ENCODE results near the gene MPC1.
A peak's percentile ranks its signal among the peaks of the same experiment; 100 is the strongest.

The MPC1 gene

DNA sequence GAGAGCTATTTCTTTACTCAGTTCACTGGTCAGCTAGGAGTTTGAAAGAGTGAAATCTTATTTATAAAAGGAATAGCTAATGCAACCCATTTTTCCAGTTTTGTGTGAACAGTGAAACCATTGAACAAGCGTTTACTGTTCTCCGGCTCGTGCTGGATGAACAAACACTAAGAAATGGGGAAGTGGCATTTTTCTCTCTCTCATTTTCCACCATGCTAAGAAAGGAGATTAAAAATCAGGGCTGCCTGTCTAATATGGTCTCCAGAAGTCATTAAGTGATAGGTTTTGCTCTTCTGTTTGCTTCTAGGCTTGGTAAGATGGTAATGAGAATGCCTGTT lies 39.6 kb downstream of the MPC1 start:
- DNase-seq, result no peak

DNA sequence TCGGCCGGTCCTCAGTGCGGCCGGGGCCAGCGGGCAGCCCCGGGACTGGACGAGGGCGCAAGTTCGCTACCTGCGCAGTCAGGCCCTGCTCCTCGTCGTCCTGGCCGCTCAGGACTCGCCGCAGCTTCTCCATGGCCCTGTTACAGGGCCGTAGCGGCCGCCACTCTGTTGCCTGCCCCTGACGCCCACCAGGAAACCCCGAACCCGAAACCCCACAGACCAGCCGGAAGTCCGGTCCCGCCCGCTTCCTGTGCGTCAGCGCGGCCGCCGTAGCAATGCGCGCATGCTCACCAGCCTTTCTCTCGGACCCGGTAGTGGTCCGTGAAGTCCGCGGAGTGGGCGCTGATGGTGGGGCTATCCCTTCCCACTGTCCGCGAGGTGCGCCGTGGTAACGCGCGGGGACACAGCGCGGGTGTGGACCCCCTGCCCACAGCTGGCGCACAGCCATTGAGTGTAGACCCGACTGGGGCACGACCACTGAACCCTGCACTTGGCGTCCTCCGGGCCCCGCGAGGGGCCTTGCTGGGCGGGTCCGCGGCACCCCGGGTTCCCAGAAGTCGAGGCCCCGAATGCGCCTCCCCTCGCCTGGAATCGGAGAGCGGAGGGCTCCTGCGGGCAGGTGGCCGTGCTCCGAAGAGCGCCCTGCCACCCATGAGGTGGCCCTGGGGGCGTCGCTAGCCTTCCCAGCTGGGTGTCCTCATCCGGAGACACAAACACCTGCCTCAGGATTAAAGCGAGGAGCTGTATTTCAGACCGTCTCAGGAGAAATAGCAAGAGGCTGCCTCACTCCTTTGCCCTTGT lies 40.2 kb downstream of the MPC1 start, which contains the start of gene SFT2D1:
TSS of gene SFT2D1 (minus strand) at position 197 of the 801 bp plus-strand sequence. CDS start at position 133, 64 bp downstream.
- DNase-seq, result peak; percentile 82

GRCh38 chr6:166341977-166342348 lies 40.8 kb downstream of the MPC1 start:
- DNase-seq, result no peak

DNA sequence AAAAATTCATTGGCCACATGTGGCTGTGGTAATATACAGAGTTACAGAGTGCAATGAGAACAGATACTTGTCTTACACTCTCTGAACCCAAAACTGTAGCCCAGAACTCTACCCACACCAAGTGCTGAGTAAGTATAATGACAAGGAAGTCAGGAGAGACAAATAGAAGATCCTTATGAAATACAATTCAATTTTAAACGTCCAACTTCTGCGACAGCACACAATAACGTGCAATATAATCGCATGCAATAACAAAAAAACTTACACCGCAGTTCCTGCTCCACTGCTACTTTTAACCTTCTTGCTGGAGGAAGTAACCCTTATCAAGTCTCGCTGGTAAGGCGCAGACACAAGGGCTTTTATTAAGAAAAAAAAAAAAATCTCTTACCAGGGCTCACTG lies 41.3 kb downstream of the MPC1 start:
- no peak for DNase-seq

GRCh38 chr6:166338854-166339253 lies 43.9 kb downstream of the MPC1 start:
- no peak for DNase-seq

- no peak for DNase-seq
These were observed 45.9 kb downstream of the MPC1 start for GRCh38 chr6:166336847-166337246.

DNA sequence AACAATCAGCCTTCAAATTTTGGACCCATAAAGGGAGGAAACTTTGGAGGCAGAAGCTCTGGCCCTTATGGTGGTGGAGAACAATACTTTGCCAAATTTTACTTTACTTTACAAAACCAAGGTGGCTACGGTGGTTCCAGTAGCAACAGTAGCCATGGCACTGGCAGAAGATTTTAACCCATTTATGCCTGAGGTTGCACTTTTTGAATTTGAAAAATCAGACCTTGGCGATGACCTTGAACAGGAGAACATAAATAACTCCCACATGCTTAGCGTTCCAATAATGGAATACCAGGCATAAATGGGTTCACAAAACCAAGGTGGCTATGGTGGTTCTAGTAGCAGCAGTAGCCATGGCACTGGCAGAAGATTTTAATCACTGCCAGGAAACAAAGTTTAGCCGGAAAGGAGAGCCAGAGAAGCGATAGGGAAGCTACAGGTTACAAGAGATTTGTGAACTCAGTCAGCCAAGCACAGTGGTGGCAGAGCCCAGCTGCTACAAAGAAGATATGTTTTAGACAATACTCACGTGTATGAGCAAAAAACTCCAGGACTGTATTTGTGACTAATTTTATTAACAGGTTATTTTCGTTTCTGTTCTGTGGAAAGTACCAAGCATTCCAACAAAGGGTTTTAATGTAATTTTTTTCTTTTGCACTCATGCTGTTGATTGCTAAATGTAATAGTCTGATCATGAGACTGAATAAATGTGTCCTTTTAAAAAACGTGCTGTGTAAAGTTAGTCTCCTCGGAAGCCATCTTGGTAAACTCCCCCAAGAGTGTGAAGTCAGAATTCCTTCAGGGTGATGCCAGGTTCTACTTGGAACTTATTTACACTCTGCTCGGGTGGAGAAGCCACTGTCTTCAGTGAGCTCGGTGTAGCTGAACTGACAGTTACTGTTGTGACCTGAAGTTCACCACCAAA lies 47.1 kb downstream of the MPC1 start:
- DNase-seq, result no peak

DNA sequence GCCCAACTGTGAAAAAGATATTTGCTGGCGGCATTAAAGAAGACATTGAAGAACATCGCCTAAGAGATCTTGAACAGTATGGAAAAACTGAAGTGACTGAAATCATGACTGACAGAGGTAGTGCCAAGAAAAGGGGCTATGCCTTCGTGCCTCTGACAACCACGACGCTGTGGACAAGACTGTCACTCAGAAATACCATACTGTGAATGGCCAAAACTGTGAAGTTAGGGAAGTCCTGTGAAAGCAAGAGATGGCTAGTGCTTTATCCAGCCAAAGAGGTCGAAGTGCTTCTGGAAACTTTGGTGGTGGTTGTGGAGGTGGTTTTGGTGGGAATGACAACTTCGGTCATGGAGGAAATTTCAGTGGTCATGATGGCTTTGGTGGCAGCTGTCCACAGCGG lies 47.9 kb downstream of the MPC1 start:
- DNase-seq, result no peak

- no peak for DNase-seq
These were observed 49.4 kb downstream of the MPC1 start for GRCh38 chr6:166333172-166333995.

DNA sequence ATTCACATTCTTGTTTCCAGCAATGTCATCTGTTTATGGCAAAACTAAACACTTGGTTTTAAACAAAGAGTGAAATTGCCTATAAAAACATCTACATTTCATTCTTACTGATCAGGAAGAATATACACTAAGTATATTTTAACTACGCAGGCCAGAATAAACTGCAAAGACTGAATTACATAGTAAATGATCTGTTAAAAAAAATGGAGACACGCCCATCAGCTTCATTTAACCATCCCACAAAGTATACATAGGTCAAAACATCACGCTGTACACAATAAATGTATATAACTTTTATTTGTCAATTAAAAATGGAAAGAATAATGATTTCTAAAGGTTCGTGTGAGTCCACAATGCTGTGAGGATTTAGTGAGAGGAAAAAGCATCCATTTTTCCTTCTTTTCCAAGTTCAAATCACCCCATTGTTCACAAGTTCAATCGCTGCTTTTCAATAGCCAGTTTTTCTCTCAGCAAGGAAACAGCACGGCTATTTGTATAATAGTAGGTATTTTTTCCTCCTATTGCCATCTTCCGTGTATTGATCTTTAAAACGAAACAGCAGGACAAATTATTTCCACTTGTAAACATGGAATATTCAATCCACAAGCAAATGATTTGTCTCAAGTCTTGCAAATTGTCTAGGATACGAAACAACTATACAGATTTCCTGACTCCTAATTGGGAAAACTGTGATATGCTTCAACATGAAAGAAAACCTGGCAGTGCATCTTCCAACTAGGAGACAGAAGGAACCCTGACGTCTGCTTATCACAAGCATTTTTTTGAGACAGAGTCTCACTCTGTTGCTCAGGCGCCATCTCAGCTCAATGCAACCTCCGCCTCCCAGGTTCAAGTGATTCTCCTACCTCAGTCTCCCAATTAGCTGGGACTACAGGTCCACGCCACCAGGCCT lies 51.0 kb downstream of the MPC1 start:
- DNase-seq, result no peak

- peak; percentile 14 for DNase-seq
These were observed 52.1 kb downstream of the MPC1 start for GRCh38 chr6:166330612-166331011.

DNA sequence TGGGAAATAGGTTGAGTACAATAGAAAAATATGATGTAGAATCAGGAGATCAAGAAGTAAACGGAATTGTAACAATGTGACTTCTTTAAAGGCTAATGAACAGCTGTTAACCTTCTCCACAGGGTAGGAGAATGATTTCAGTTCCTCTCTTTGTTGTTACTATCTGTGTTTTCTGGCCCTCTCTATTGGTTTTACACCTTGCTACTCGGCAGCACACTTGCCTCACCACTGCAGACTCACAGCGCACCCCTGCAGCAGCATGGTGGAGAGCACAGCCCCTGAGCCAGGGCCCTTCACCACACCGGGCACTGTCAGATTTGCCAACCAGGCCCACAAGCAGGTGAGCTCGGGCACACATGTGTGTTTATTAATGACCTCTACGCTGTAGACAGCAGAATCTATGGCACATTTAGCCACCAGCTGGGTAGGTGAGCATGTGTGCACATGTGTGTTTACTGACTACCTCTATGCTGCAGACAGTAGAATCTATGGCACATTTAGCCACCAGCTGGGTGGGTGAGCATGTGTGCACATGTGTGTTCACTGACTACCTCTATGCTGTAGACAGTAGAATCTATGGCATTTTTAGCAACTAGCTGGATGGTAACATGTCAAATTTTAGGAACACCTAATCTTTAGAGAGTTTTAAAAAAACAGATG lies 57.2 kb downstream of the MPC1 start:
- no peak for DNase-seq

- DNase-seq, result no peak
These were observed 59.3 kb downstream of the MPC1 start for GRCh38 chr6:166323395-166323794.

GRCh38 chr6:166318649-166319600 lies 63.8 kb downstream of the MPC1 start:
- no peak for DNase-seq

GRCh38 chr6:166318227-166318626 lies 64.5 kb downstream of the MPC1 start:
- no peak for DNase-seq

- no peak for DNase-seq
These were observed 65.2 kb downstream of the MPC1 start for GRCh38 chr6:166317261-166318212.

DNA sequence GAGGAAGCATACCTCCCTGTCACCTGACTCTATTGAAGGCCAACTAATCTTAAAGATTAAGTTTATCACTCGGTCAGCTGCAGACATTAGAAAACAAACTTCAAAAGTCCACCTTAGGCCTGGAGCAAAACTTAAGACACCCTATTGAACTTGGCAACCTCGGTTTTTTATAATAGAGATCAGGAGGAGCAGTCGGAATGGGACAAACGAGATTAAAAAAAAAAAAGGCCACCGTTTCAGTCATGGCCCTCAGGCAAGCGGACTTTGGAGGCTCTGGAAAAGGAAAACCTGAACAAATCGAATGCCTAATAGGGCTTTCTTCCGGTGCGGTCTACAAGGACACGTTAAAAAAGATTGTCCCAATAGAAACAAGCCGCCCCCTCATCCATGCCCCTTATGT lies 67.3 kb downstream of the MPC1 start:
- DNase-seq, result no peak

Data from EL (cell line).